Activated T-helper 9 cell treated with anti-CD3 and anti-CD28 coated beads, Interleukin-2, amount 50 U/mL, for 16 hours (primary cell): Measurements from ENCODE around the gene ACOT7.

Experiments used
- DNase-seq: peaks from one replicate; pipeline ENCODE4 v3.0.0-alpha.2; 2020; ENCODE audit warnings: low read depth

Gene ACOT7

GRCh38 chr1:6361124-6361775, 32.3 kb downstream of the ACOT7 start:
- DNase-seq: no peak

GRCh38 chr1:6360517-6361070, 33.0 kb downstream of the ACOT7 start:
- no peak for DNase-seq

- no peak for DNase-seq
These were observed 33.5 kb downstream of the ACOT7 start for GRCh38 chr1:6360117-6360496.

GRCh38 chr1:6359216-6360116, 34.1 kb downstream of the ACOT7 start:
- DNase-seq: peak; percentile 31

- no peak for DNase-seq
These were observed 34.8 kb downstream of the ACOT7 start for GRCh38 chr1:6358757-6359201.

- no peak for DNase-seq
These were observed 35.4 kb downstream of the ACOT7 start for GRCh38 chr1:6358144-6358624.

GRCh38 chr1:6357243-6357936, 36.2 kb downstream of the ACOT7 start:
- no peak for DNase-seq

GRCh38 chr1:6355621-6356020, 37.9 kb downstream of the ACOT7 start:
- DNase-seq: no peak

GRCh38 chr1:6354659-6355317, 38.8 kb downstream of the ACOT7 start:
- DNase-seq: no peak

GRCh38 chr1:6353955-6354658, 39.5 kb downstream of the ACOT7 start:
- no peak for DNase-seq

- DNase-seq: no peak
These were observed 40.0 kb downstream of the ACOT7 start for GRCh38 chr1:6353619-6353954.

- DNase-seq: no peak
These were observed 41.4 kb downstream of the ACOT7 start for GRCh38 chr1:6352138-6352563.

- no peak for DNase-seq
These were observed 42.0 kb downstream of the ACOT7 start for GRCh38 chr1:6351480-6352137.

- no peak for DNase-seq
These were observed 43.0 kb downstream of the ACOT7 start for GRCh38 chr1:6350416-6351088.

- DNase-seq: no peak
These were observed 44.2 kb downstream of the ACOT7 start for GRCh38 chr1:6349254-6349943.

GRCh38 chr1:6348511-6349191, 44.9 kb downstream of the ACOT7 start:
- no peak for DNase-seq

GRCh38 chr1:6347641-6348487, 45.7 kb downstream of the ACOT7 start:
- DNase-seq: peak; percentile 50

GRCh38 chr1:6345460-6345859, 48.1 kb downstream of the ACOT7 start:
- DNase-seq: no peak
